SK-N-SH (cell line): ENCODE results near the gene VIL1. TPM values are rescaled to one million over a fixed set of nuclear protein-coding genes. Genes with fewer than 3 reads are reported as not detected.

Experiments used
- CTCF ChIA-PET: fragments of 300-600, 350-600 bp; formaldehyde crosslinking; extraction: SDS; loops from one replicate; lab custom pipeline; 2021; lab: Yijun Ruan, JAX
- POLR2A ChIA-PET: fragments of 350-600 bp; sonication (Branson Sonifier 250); formaldehyde crosslinking; extraction: SDS; loops from one replicate; lab custom pipeline; 2020; ENCODE audit warnings: antibody characterized with exemption, inconsistent platforms; lab: Yijun Ruan, JAX
- DNase-seq: peaks from one replicate; pipeline ENCODE4 v3.0.0; 2012
- H2AFZ ChIP-seq: fragments of 200-600 bp; sonication (generic); 2 replicates; pipeline ENCODE4 v1.8.1; 2016; ENCODE audit warnings: antibody characterized with exemption, mild to moderate bottlenecking, low read depth
- H3F3A ChIP-seq: fragments of 200-600 bp; sonication (generic); replicated peaks from 2 replicates; pipeline ENCODE3; 2016; ENCODE audit warnings: antibody characterized with exemption, mild to moderate bottlenecking; ENCODE audit not compliant: insufficient read depth
- H3K27ac ChIP-seq, 2 experiments: fragments of 200-500 bp in 1 of 2; fragments of 200-600 bp in 1 of 2; sonication (Bioruptor generic) in 1 of 2; sonication (generic), shearing (Covaris generic) in 1 of 2; 2 replicates each; pipeline versions ENCODE4 v1.5.1 to v1.6.1; 2014 to 2016; ENCODE audit warnings: low read depth in 2 of 2, inconsistent platforms in 1 of 2, low read length in 1 of 2, mild to moderate bottlenecking in 1 of 2, mixed read lengths in 1 of 2
- H3K27me3 ChIP-seq: fragments of 200-600 bp; sonication (generic), shearing (Covaris generic); 2 replicates; pipeline ENCODE4 v1.6.1; 2016; ENCODE audit warnings: mixed run types; ENCODE audit not compliant: insufficient read depth
- H3K36me3 ChIP-seq, 2 experiments: fragments of 200-500 bp in 1 of 2; fragments of 200-600 bp in 1 of 2; sonication (Bioruptor generic) in 1 of 2; sonication (generic) in 1 of 2; replicated peaks in 1 of 2; 2 replicates each; pipeline versions ENCODE3 to v1.5.1; 2014 to 2016; ENCODE audit warnings: low read length in 1 of 2, mild to moderate bottlenecking in 1 of 2; ENCODE audit not compliant: insufficient read depth in 2 of 2, control insufficient read depth in 1 of 2
- H3K4me1 ChIP-seq, 2 experiments: fragments of 200-500 bp in 1 of 2; fragments of 200-600 bp in 1 of 2; sonication (Bioruptor generic) in 1 of 2; sonication (generic), shearing (Covaris generic) in 1 of 2; 2 replicates each; pipeline versions ENCODE4 v1.5.1 to v1.6.1; 2014 to 2016; ENCODE audit warnings: low read depth in 1 of 2, low read length in 1 of 2, mixed run types in 1 of 2; ENCODE audit not compliant: insufficient read depth in 2 of 2, control insufficient read depth in 1 of 2
- H3K4me2 ChIP-seq: fragments of 200-600 bp; sonication (generic), shearing (Covaris generic); 2 replicates; pipeline ENCODE4 v1.6.1; 2017; ENCODE audit warnings: mixed run types
- H3K4me3 ChIP-seq, 2 experiments: fragments of 200-500 bp in 1 of 2; fragments of 200-600 bp in 1 of 2; sonication (Bioruptor generic) in 1 of 2; sonication (generic), shearing (Covaris generic) in 1 of 2; 2 replicates each; pipeline versions ENCODE4 v1.5.1 to v1.8.1; 2014 to 2016; ENCODE audit warnings: low read depth in 2 of 2, inconsistent platforms in 1 of 2, low read length in 1 of 2, mild to moderate bottlenecking in 1 of 2, mixed read lengths in 1 of 2, moderate library complexity in 1 of 2
- H3K79me2 ChIP-seq: fragments of 200-600 bp; sonication (generic); 2 replicates; pipeline ENCODE4 v1.8.1; 2017; ENCODE audit warnings: mild to moderate bottlenecking; ENCODE audit not compliant: insufficient read depth
- H3K9ac ChIP-seq: fragments of 200-600 bp; sonication (generic); 2 replicates; pipeline ENCODE4 v1.6.1; 2017; ENCODE audit warnings: mixed run types
- H3K9me2 ChIP-seq: fragments of 200-600 bp; sonication (generic); 2 replicates; pipeline ENCODE4 v1.6.1; 2017; ENCODE audit warnings: mixed run types
- H3K9me3 ChIP-seq: fragments of 200-600 bp; sonication (generic); 2 replicates; pipeline ENCODE4 v1.6.1; 2017; ENCODE audit warnings: mixed run types, mild to moderate bottlenecking, moderate library complexity
- H4K20me1 ChIP-seq: fragments of 200-600 bp; sonication (generic); 2 replicates; pipeline ENCODE4 v1.6.1; 2017; ENCODE audit warnings: mild to moderate bottlenecking, mixed run types; ENCODE audit not compliant: insufficient read depth
- CTCF ChIP-seq: fragments of 200-600 bp; sonication (generic); IDR thresholded peaks from 2 replicates; pipeline ENCODE4 v1.6.1; 2017; ENCODE audit warnings: antibody characterized with exemption, mild to moderate bottlenecking, moderate library complexity
- ELF1 ChIP-seq: IDR thresholded peaks from 2 replicates; pipeline ENCODE4 v1.4.0; 2012
- EZH2phosphoT487 ChIP-seq: fragments of 200-600 bp; sonication (generic); IDR thresholded peaks from 2 replicates; pipeline ENCODE4 v1.6.1; 2017; ENCODE audit warnings: low read depth, mixed run types, mild to moderate bottlenecking, antibody characterized with exemption, moderate library complexity, borderline replicate concordance
- FOXJ3 ChIP-seq: sonication (generic); formaldehyde crosslinking; IDR thresholded peaks from 2 replicates; pipeline ENCODE4 v1.5.1; 2020; ENCODE audit warnings: mild to moderate bottlenecking, missing genetic modification reagents
- GABPA ChIP-seq: IDR thresholded peaks from 2 replicates; pipeline ENCODE4 v1.4.0; 2012; ENCODE audit warnings: low read depth, mild to moderate bottlenecking
- GATA2 ChIP-seq: sonication (generic); formaldehyde crosslinking; IDR thresholded peaks from 2 replicates; pipeline ENCODE4 v1.5.0; 2020; ENCODE audit warnings: mild to moderate bottlenecking, missing genetic modification reagents
- IRF3 ChIP-seq: fragments of 150-350 bp; IDR thresholded peaks from 2 replicates; pipeline ENCODE4 v1.6.1; 2016; ENCODE audit warnings: mild to moderate bottlenecking, low read depth, low read length
- MAX ChIP-seq: IDR thresholded peaks from 2 replicates; pipeline ENCODE4 v1.4.0; 2012; ENCODE audit warnings: low read depth
- PBX3 ChIP-seq: IDR thresholded peaks from 2 replicates; pipeline ENCODE4; 2012
- POLR2AphosphoS5 ChIP-seq: IDR thresholded peaks from 2 replicates; pipeline ENCODE4 v1.6.1; 2012; ENCODE audit warnings: low read depth, low read length
- RAD21 ChIP-seq: IDR thresholded peaks from 2 replicates; pipeline ENCODE4 v1.6.1; 2012; ENCODE audit warnings: mild to moderate bottlenecking, low read length
- TAF1 ChIP-seq: IDR thresholded peaks from 2 replicates; pipeline ENCODE4 v1.6.1; 2012; ENCODE audit warnings: low read depth, mild to moderate bottlenecking, low read length, moderate library complexity, borderline replicate concordance
- TEAD4 ChIP-seq: IDR thresholded peaks from 2 replicates; pipeline ENCODE4 v1.4.0; 2012; ENCODE audit warnings: mild to moderate bottlenecking, borderline replicate concordance; ENCODE audit not compliant: insufficient read depth
- USF1 ChIP-seq: IDR thresholded peaks from 2 replicates; pipeline ENCODE4 v1.4.0; 2012; ENCODE audit warnings: low read depth, borderline replicate concordance
- USF2 ChIP-seq: fragments of 150-350 bp; IDR thresholded peaks from 2 replicates; pipeline ENCODE4 v1.6.1; 2017; ENCODE audit warnings: antibody characterized with exemption, low read length, low read depth, borderline replicate concordance
- YY1 ChIP-seq: IDR thresholded peaks from 2 replicates; pipeline ENCODE4 v1.4.0; 2012; ENCODE audit warnings: low read depth, mild to moderate bottlenecking
- ZBTB33 ChIP-seq: IDR thresholded peaks from 2 replicates; pipeline ENCODE4 v1.4.0; 2012; ENCODE audit warnings: low read depth, borderline replicate concordance
- WGBS: methylation state at CpG from one replicate; pipeline ENCODE4 v1.1.6; 2017; ENCODE audit warnings: low lambda C conversion rate; 5-methylcytosine and 5-hydroxymethylcytosine counted together
- polyA plus RNA-seq, 3 experiments: library from polyadenylated mRNA; depleted of rRNA; stranded (reverse); fragments of >200 nt; gene quantifications; 2 replicates each; pipeline ENCODE4 v1.2.3, GENCODE V29; 2012

Gene VIL1
- polyA plus RNA-seq, 1 of the 3 experiments (the other 2 are of a cell fraction) = under 0.01 TPM

GRCh38 chr2:218402911-218403411, 16.0 kb upstream of the VIL1 start (continued):
- TF ChIP-seq USF2 = no peak
- TF ChIP-seq TEAD4 = no peak
- TF ChIP-seq ZBTB33 = no peak
- no peak for TF ChIP-seq TAF1
- TF ChIP-seq PBX3 = no peak
- TF ChIP-seq ELF1 = no peak
- TF ChIP-seq CTCF = no peak
- TF ChIP-seq EZH2phosphoT487 = no peak
- TF ChIP-seq FOXJ3 (CRISPR knock-in tag) = no peak

- Histone ChIP-seq H3K9me2 (no peaks in the 10 kb centered on the region), H3K36me3 (peaks cover 0 to 33% of the 10 kb centered on the region in 2 experiments), H4K20me1 (peaks cover 5% of the 10 kb centered on the region; the same call in 1 of the 2 replicates), H3K4me1 (peaks cover 13 to 31% of the 10 kb centered on the region in 2 experiments; a peak in 3 of 4 replicates), H3K4me3 (no peak overlapping the region), H3K27ac (no peak overlapping the region), H3F3A (peaks cover 19% of the 10 kb centered on the region), H3K4me2 (no peak overlapping the region), H3K27me3 (no peaks in the 10 kb centered on the region), H3K9me3 (no peaks in the 10 kb centered on the region), H3K9ac (no peak overlapping the region), H3K79me2 (peaks cover 35% of the 10 kb centered on the region), H2AFZ (no peak overlapping the region)
- no peak for TF ChIP-seq ZBTB33
- TF ChIP-seq CTCF = no peak
- no peak for TF ChIP-seq POLR2AphosphoS5
- no peak for TF ChIP-seq IRF3
- TF ChIP-seq MAX = no peak
- no peak for TF ChIP-seq USF1
- no peak for TF ChIP-seq RAD21
- TF ChIP-seq GABPA = no peak
- no peak for TF ChIP-seq GATA2 (CRISPR knock-in tag)
- TF ChIP-seq EZH2phosphoT487 = no peak
- TF ChIP-seq YY1 = no peak
- no peak for DNase-seq
- CTCF ChIA-PET = interaction anchor here (1.3 to 1.8 kb wide), 2 partner anchors 8 to 10 kb away, joined by 3 to 5 read pairs; no protein-coding TSS in a partner anchor
- POLR2A ChIA-PET = no interaction called here
- WGBS = 86% methylated on average over 7 of the region's 7 CpGs
Measured at GRCh38 chr2:218403810-218404209, 15.1 kb upstream of the VIL1 start.
